Neural crest cell (in vitro differentiated cells): ENCODE measurements around the gene CUX1. TPM values are rescaled to one million over a fixed set of nuclear protein-coding genes. Genes with fewer than 3 reads are reported as not detected.
A peak's percentile ranks its signal among the peaks of the same experiment; 100 is the strongest.

Source experiments
- DNase-seq: peaks from one replicate; pipeline ENCODE4 v3.0.0; 2021; ENCODE audit warnings: low read depth, mixed read lengths, low spot score
- H3K27ac Mint-ChIP-seq: one replicate; pipeline ENCODE4 v1.8.0; 2021; ENCODE audit warnings: mild to moderate bottlenecking, mixed read lengths; ENCODE audit not compliant: unreplicated experiment
- H3K27me3 Mint-ChIP-seq: 2 replicates; pipeline ENCODE4 v1.8.0; 2021; ENCODE audit warnings: low read depth, mild to moderate bottlenecking, mixed read lengths
- H3K36me3 Mint-ChIP-seq: 2 replicates; pipeline ENCODE4 v1.8.0; 2021; ENCODE audit warnings: low read depth, mild to moderate bottlenecking, mixed read lengths
- H3K4me1 Mint-ChIP-seq: 2 replicates; pipeline ENCODE4 v1.8.0; 2021; ENCODE audit warnings: mixed read lengths
- H3K4me3 Mint-ChIP-seq: one replicate; pipeline ENCODE4 v1.8.0; 2021; ENCODE audit warnings: mild to moderate bottlenecking, mixed read lengths
- H3K9me3 Mint-ChIP-seq: 2 replicates; pipeline ENCODE4 v1.8.0; 2021; ENCODE audit warnings: mixed read lengths
- CTCF ChIP-seq: fragments of 200-600 bp; sonication (generic); conservative IDR thresholded peaks from 2 replicates; pipeline ENCODE4 v1.5.0; 2021; ENCODE audit warnings: antibody characterized with exemption, mild to moderate bottlenecking
- total RNA-seq: library from RNA; stranded (reverse); gene quantifications from 2 replicates; pipeline ENCODE4 v1.2.1, GENCODE V29; 2021

CUX1 gene
- total RNA-seq, 1 donor from 2014 or later = 60.0 TPM

GRCh38 chr7:101814081-101814990, 3.1 kb upstream of the CUX1 start:
- H3K4me1 Mint-ChIP-seq = peaks cover 27% of the 10 kb centered on the region
- H3K36me3 Mint-ChIP-seq = no peaks in the 10 kb centered on the region
- DNase-seq = peak; percentile 43
- no peaks in the 10 kb centered on the region for H3K9me3 Mint-ChIP-seq
- peak; percentile 60 for TF ChIP-seq CTCF
- H3K27ac Mint-ChIP-seq = no peak overlapping the region
- H3K27me3 Mint-ChIP-seq = peaks cover 60% of the 10 kb centered on the region
- peak overlapping the region; percentile 89 for H3K4me3 Mint-ChIP-seq

- Mint-ChIP-seq H3K27me3 (peaks cover 60% of the 10 kb centered on the region), H3K36me3 (no peaks in the 10 kb centered on the region), H3K27ac (no peak overlapping the region), H3K9me3 (no peaks in the 10 kb centered on the region), H3K4me3 (peak overlapping the region; percentile 89), H3K4me1 (peaks cover 35% of the 10 kb centered on the region)
- TF ChIP-seq CTCF = peak; percentile 65
- DNase-seq = peak; percentile 49
These were observed 2.2 kb upstream of the CUX1 start for GRCh38 chr7:101814991-101815825.

- H3K4me1 Mint-ChIP-seq = peaks cover 40% of the 10 kb centered on the region
- peak overlapping the region; percentile 67 for H3K27ac Mint-ChIP-seq
- TF ChIP-seq CTCF = peak; percentile 10
- H3K27me3 Mint-ChIP-seq = peaks cover 59% of the 10 kb centered on the region
- peak overlapping the region; percentile 92 for H3K4me3 Mint-ChIP-seq
- H3K36me3 Mint-ChIP-seq = no peaks in the 10 kb centered on the region
- no peaks in the 10 kb centered on the region for H3K9me3 Mint-ChIP-seq
- peak; percentile 57 for DNase-seq
These were observed 1.4 kb upstream of the CUX1 start for GRCh38 chr7:101815826-101816594.

- Mint-ChIP-seq H3K9me3 (no peaks in the 10 kb centered on the region), H3K36me3 (no peaks in the 10 kb centered on the region), H3K4me3 (no peak overlapping the region), H3K27me3 (peaks cover 52% of the 10 kb centered on the region), H3K4me1 (peaks cover 42% of the 10 kb centered on the region), H3K27ac (no peak overlapping the region)
- TF ChIP-seq CTCF = no peak
- peak; percentile 30 for DNase-seq
These were observed 593 bp upstream of the CUX1 start for GRCh38 chr7:101816595-101817470.
